CD4-positive, alpha-beta T cell (primary cell): Measurements from ENCODE around the gene DHRSX. TPM values are rescaled to one million over a fixed set of nuclear protein-coding genes. Genes with fewer than 3 reads are reported as not detected.

Experiments
- ATAC-seq: fragments of 200-7000 bp; cut with Tn5 transposase; one replicate; pipeline ENCODE4 v1.10.0; 2022; ENCODE audit warnings: mild to moderate bottlenecking; ENCODE audit not compliant: poor library complexity
- CTCF ChIA-PET: fragments of 350-600 bp; sonication (Branson Sonifier 250); formaldehyde crosslinking; loops from one replicate; lab custom pipeline; 2021; ENCODE audit warnings: antibody characterized with exemption, inconsistent platforms; lab: Charles Lee
- POLR2A ChIA-PET: fragments of 350-600 bp; sonication (Branson Sonifier 250); formaldehyde crosslinking; loops from one replicate; lab custom pipeline; 2021; ENCODE audit warnings: antibody characterized with exemption, inconsistent platforms; lab: Charles Lee
- DNase-seq, 14 experiments: peaks; one replicate each; pipeline ENCODE4 v3.0.0-alpha.2; 2013 to 2020; ENCODE audit warnings: mixed read lengths in 2 of 14
- H3K27ac ChIP-seq, 2 donors: one replicate each; pipeline versions ENCODE4 v1.5.1 to v1.7.0; 2013; ENCODE audit warnings: low read length in 2 of 2, low read depth in 1 of 2, mild to moderate bottlenecking in 1 of 2
- H3K27me3 ChIP-seq, 2 experiments: 1 replicate in 1 of 2; 2 replicates in 1 of 2; pipeline versions ENCODE4 v1.6.1 to v1.7.0; 2013; ENCODE audit warnings: low read length in 2 of 2, control low read depth in 1 of 2, mild to moderate bottlenecking in 1 of 2, moderate library complexity in 1 of 2; ENCODE audit not compliant: insufficient read depth in 2 of 2, control insufficient read depth in 1 of 2
- H3K36me3 ChIP-seq: one replicate; pipeline ENCODE4 v1.6.1; 2013; ENCODE audit warnings: low read length, control low read depth; ENCODE audit not compliant: insufficient read depth
- H3K4me1 ChIP-seq: one replicate; pipeline ENCODE4 v1.6.1; 2013; ENCODE audit warnings: low read length, control low read depth; ENCODE audit not compliant: insufficient read depth
- H3K4me3 ChIP-seq: one replicate; pipeline ENCODE4 v1.5.1; 2013; ENCODE audit warnings: mild to moderate bottlenecking, low read length, moderate library complexity
- H3K9me3 ChIP-seq, 2 experiments: 1 replicate in 1 of 2; 2 replicates in 1 of 2; pipeline versions ENCODE4 v1.6.1 to v1.7.0; 2013; ENCODE audit warnings: low read length in 2 of 2, mild to moderate bottlenecking in 2 of 2, control low read depth in 1 of 2, moderate library complexity in 1 of 2; ENCODE audit not compliant: control insufficient read depth in 1 of 2, insufficient read depth in 1 of 2
- H3K27ac Mint-ChIP-seq: one replicate; pipeline ENCODE4 v1.8.0; 2020; ENCODE audit warnings: mixed read lengths
- H3K27me3 Mint-ChIP-seq: one replicate; pipeline ENCODE4 v1.8.0; 2021; ENCODE audit warnings: mixed read lengths
- H3K36me3 Mint-ChIP-seq: one replicate; pipeline ENCODE4 v1.8.0; 2021; ENCODE audit warnings: low read depth, mixed read lengths
- H3K4me1 Mint-ChIP-seq: one replicate; pipeline ENCODE4 v1.8.0; 2021; ENCODE audit warnings: low read depth, mixed read lengths
- H3K4me3 Mint-ChIP-seq: one replicate; pipeline ENCODE4 v1.8.0; 2020; ENCODE audit warnings: mild to moderate bottlenecking, mixed read lengths
- H3K9me3 Mint-ChIP-seq: one replicate; pipeline ENCODE4 v1.8.0; 2020; ENCODE audit warnings: mixed read lengths
- CTCF ChIP-seq: fragments of 200-600 bp; IDR thresholded peaks from one replicate; pipeline ENCODE4 v1.8.0; 2022; ENCODE audit warnings: antibody characterized with exemption, mild to moderate bottlenecking
- intact Hi-C, 2 experiments: fragments of 100-400 bp; cut with DNase I in 1 of 2; cut with micrococcal nuclease in 1 of 2; formaldehyde crosslinking; loops; one replicate each; pipeline versions ENCODE4 v1.15.1 to v1.9.0; 2023 to 2025; cut with DNase I, micrococcal nuclease
- total RNA-seq, 174 experiments: library from RNA in 2 of 174; stranded (reverse) in 2 of 174; gene quantifications; one replicate each; pipeline ENCODE4 v1.2.3 and lab custom pipeline; 2021 to 2026

Gene DHRSX
- total RNA-seq, 2 experiments from 2014 or later, result 12.1 to 13.9 TPM

- Histone ChIP-seq H3K36me3 (no peaks in the 10 kb centered on the region), H3K4me3 (no peak overlapping the region), H3K4me1 (no peaks in the 10 kb centered on the region), H3K27me3 (no peaks in the 10 kb centered on the region), H3K9me3 (no peaks in the 10 kb centered on the region), H3K27ac (no peak overlapping the region)
- intact Hi-C loops, result no loop called here
- DNase-seq (no peak), ATAC-seq (no peak)
- Mint-ChIP-seq H3K4me1 (no peaks in the 10 kb centered on the region), H3K27me3 (no peaks in the 10 kb centered on the region), H3K27ac (no peak overlapping the region), H3K36me3 (peaks cover 9% of the 10 kb centered on the region), H3K9me3 (no peaks in the 10 kb centered on the region), H3K4me3 (no peak overlapping the region)
- POLR2A ChIA-PET, result no interaction called here
- TF ChIP-seq CTCF, result no peak
- CTCF ChIA-PET, result no interaction called here
Measured at GRCh38 chrX:2469196-2469685, 31.5 kb downstream of the DHRSX start.

- TF ChIP-seq CTCF, result no peak
- Mint-ChIP-seq H3K36me3 (peaks cover 9% of the 10 kb centered on the region), H3K9me3 (no peaks in the 10 kb centered on the region), H3K4me1 (no peaks in the 10 kb centered on the region), H3K4me3 (no peak overlapping the region), H3K27me3 (no peaks in the 10 kb centered on the region), H3K27ac (no peak overlapping the region)
- Histone ChIP-seq H3K36me3 (no peaks in the 10 kb centered on the region), H3K27me3 (no peaks in the 10 kb centered on the region), H3K4me3 (no peak overlapping the region), H3K27ac (no peak overlapping the region), H3K4me1 (no peaks in the 10 kb centered on the region), H3K9me3 (no peaks in the 10 kb centered on the region)
- ATAC-seq (no peak), DNase-seq (no peak)
- ChIA-PET CTCF (no interaction called here), POLR2A (no interaction called here)
- intact Hi-C loops, result no loop called here
Measured at GRCh38 chrX:2468261-2469195, 32.2 kb downstream of the DHRSX start.

- CTCF ChIA-PET, result no interaction called here
- H3K4me1 ChIP-seq, result no peaks in the 10 kb centered on the region
- H3K4me3 ChIP-seq, result no peak overlapping the region
- no peaks in the 10 kb centered on the region for H3K9me3 ChIP-seq
- no peak overlapping the region for H3K27ac ChIP-seq
- intact Hi-C loops, result no loop called here
- H3K36me3 ChIP-seq, result no peaks in the 10 kb centered on the region
- DNase-seq (no peak), ATAC-seq (no peak)
- Mint-ChIP-seq H3K4me3 (no peak overlapping the region), H3K27ac (no peak overlapping the region), H3K36me3 (peaks cover 9% of the 10 kb centered on the region), H3K9me3 (no peaks in the 10 kb centered on the region), H3K4me1 (no peaks in the 10 kb centered on the region), H3K27me3 (no peaks in the 10 kb centered on the region)
- no peaks in the 10 kb centered on the region for H3K27me3 ChIP-seq
- no peak for TF ChIP-seq CTCF
- POLR2A ChIA-PET, result no interaction called here
Measured at GRCh38 chrX:2466876-2467656, 33.7 kb downstream of the DHRSX start.
